Neural cell (in vitro differentiated cells): Measurements from ENCODE around the gene DUS2.

Source experiments
- CTCF ChIP-seq: fragments of 450-650 bp; IDR thresholded peaks from 2 replicates; pipeline ENCODE4 v1.5.1; 2014; ENCODE audit warnings: antibody characterized with exemption, mild to moderate bottlenecking, moderate library complexity; ENCODE audit not compliant: poor library complexity, severe bottlenecking
- EP300 ChIP-seq: fragments of 450-650 bp; conservative IDR thresholded peaks from 2 replicates; pipeline ENCODE4 v1.6.1; 2014; ENCODE audit warnings: antibody characterized with exemption, mild to moderate bottlenecking, moderate library complexity; ENCODE audit not compliant: poor library complexity, severe bottlenecking
- EZH2 ChIP-seq: fragments of 200-600, 300-800 bp; shearing (Covaris generic), sonication (generic); IDR thresholded peaks from 2 replicates; pipeline ENCODE4 v1.6.1; 2014; ENCODE audit warnings: antibody characterized with exemption, low read length, borderline replicate concordance, mild to moderate bottlenecking; ENCODE audit not compliant: insufficient read depth, poor library complexity, severe bottlenecking
- MXI1 ChIP-seq: fragments of 450-650 bp; conservative IDR thresholded peaks from 2 replicates; pipeline ENCODE4 v1.6.1; 2014; ENCODE audit warnings: antibody characterized with exemption, mild to moderate bottlenecking; ENCODE audit not compliant: poor library complexity, severe bottlenecking
- POLR2AphosphoS5 ChIP-seq: IDR thresholded peaks from 2 replicates; pipeline ENCODE4 v1.6.1; 2012
- RAD21 ChIP-seq: fragments of 450-650 bp; conservative IDR thresholded peaks from 2 replicates; pipeline ENCODE4 v1.6.1; 2014; ENCODE audit warnings: antibody characterized with exemption, mild to moderate bottlenecking, moderate library complexity
- REST ChIP-seq: IDR thresholded peaks from 2 replicates; pipeline ENCODE4 v1.6.1; 2012; ENCODE audit warnings: borderline replicate concordance
- SMC3 ChIP-seq: fragments of 450-650 bp; conservative IDR thresholded peaks from 2 replicates; pipeline ENCODE4 v1.6.1; 2014; ENCODE audit warnings: antibody characterized with exemption, mild to moderate bottlenecking, moderate library complexity; ENCODE audit not compliant: poor library complexity
- TAF1 ChIP-seq: IDR thresholded peaks from 2 replicates; pipeline ENCODE4 v1.6.1; 2012; ENCODE audit warnings: low read depth

GRCh38 chr16:68082629-68083238 is 59.6 kb downstream of the DUS2 start:
- TF ChIP-seq CTCF (no peak), POLR2AphosphoS5 (no peak), EZH2 (no peak), SMC3 (no peak), MXI1 (no peak), EP300 (no peak), TAF1 (no peak), REST (no peak), RAD21 (no peak)
